ENCODE results near the gene EARS2.

DNA sequence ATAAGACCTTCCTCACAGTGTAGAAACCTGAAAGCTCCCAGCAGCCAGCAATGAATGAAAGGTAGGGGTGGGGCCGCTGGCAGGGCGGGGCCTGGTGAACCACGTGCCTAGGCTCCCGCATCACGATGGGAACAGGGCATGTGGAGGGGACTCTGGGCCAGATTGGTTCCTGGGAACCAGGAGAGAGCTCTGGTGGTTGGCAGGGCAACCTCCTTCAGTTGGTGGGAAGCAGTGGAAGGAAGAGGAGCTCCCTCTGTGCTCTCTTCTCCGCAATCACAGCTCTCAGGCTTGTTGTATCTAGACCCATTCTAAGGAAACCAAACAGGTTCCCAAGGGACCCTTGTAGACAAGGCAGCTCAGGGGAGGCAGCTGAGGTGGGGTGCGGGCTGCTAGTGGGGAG lies 57.3 kb downstream of the EARS2 start:
- TF ChIP-seq, protein P1, sequence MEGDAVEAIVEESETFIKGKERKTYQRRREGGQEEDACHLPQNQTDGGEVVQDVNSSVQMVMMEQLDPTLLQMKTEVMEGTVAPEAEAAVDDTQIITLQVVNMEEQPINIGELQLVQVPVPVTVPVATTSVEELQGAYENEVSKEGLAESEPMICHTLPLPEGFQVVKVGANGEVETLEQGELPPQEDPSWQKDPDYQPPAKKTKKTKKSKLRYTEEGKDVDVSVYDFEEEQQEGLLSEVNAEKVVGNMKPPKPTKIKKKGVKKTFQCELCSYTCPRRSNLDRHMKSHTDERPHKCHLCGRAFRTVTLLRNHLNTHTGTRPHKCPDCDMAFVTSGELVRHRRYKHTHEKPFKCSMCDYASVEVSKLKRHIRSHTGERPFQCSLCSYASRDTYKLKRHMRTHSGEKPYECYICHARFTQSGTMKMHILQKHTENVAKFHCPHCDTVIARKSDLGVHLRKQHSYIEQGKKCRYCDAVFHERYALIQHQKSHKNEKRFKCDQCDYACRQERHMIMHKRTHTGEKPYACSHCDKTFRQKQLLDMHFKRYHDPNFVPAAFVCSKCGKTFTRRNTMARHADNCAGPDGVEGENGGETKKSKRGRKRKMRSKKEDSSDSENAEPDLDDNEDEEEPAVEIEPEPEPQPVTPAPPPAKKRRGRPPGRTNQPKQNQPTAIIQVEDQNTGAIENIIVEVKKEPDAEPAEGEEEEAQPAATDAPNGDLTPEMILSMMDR (IDR thresholded peaks at IDR 0.05): no peak
- TF ChIP-seq GABPA (IDR thresholded peaks at IDR 0.05; ENCODE audit: low read depth) (no peak), RXRA (IDR thresholded peaks at IDR 0.05; ENCODE audit: borderline replicate concordance, low read depth) (no peak), POLR2AphosphoS5 (IDR thresholded peaks at IDR 0.05; ENCODE audit: low read depth, low read length) (no peak), RFX5 (IDR thresholded peaks at IDR 0.05; ENCODE audit: low read length) (no peak), SMC3 (IDR thresholded peaks at IDR 0.05; ENCODE audit: low read depth, low read length) (no peak), YY1 (IDR thresholded peaks at IDR 0.05; ENCODE audit: low read depth) (no peak)
- TF ChIP-seq, protein P2, sequence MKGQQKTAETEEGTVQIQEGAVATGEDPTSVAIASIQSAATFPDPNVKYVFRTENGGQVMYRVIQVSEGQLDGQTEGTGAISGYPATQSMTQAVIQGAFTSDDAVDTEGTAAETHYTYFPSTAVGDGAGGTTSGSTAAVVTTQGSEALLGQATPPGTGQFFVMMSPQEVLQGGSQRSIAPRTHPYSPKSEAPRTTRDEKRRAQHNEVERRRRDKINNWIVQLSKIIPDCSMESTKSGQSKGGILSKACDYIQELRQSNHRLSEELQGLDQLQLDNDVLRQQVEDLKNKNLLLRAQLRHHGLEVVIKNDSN (IDR thresholded peaks at IDR 0.05; ENCODE audit: borderline replicate concordance, low read depth): no peak
- TF ChIP-seq, protein P3, sequence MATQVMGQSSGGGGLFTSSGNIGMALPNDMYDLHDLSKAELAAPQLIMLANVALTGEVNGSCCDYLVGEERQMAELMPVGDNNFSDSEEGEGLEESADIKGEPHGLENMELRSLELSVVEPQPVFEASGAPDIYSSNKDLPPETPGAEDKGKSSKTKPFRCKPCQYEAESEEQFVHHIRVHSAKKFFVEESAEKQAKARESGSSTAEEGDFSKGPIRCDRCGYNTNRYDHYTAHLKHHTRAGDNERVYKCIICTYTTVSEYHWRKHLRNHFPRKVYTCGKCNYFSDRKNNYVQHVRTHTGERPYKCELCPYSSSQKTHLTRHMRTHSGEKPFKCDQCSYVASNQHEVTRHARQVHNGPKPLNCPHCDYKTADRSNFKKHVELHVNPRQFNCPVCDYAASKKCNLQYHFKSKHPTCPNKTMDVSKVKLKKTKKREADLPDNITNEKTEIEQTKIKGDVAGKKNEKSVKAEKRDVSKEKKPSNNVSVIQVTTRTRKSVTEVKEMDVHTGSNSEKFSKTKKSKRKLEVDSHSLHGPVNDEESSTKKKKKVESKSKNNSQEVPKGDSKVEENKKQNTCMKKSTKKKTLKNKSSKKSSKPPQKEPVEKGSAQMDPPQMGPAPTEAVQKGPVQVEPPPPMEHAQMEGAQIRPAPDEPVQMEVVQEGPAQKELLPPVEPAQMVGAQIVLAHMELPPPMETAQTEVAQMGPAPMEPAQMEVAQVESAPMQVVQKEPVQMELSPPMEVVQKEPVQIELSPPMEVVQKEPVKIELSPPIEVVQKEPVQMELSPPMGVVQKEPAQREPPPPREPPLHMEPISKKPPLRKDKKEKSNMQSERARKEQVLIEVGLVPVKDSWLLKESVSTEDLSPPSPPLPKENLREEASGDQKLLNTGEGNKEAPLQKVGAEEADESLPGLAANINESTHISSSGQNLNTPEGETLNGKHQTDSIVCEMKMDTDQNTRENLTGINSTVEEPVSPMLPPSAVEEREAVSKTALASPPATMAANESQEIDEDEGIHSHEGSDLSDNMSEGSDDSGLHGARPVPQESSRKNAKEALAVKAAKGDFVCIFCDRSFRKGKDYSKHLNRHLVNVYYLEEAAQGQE (IDR thresholded peaks at IDR 0.05; ENCODE audit: low read depth, low read length): no peak
- TF ChIP-seq, protein P4, sequence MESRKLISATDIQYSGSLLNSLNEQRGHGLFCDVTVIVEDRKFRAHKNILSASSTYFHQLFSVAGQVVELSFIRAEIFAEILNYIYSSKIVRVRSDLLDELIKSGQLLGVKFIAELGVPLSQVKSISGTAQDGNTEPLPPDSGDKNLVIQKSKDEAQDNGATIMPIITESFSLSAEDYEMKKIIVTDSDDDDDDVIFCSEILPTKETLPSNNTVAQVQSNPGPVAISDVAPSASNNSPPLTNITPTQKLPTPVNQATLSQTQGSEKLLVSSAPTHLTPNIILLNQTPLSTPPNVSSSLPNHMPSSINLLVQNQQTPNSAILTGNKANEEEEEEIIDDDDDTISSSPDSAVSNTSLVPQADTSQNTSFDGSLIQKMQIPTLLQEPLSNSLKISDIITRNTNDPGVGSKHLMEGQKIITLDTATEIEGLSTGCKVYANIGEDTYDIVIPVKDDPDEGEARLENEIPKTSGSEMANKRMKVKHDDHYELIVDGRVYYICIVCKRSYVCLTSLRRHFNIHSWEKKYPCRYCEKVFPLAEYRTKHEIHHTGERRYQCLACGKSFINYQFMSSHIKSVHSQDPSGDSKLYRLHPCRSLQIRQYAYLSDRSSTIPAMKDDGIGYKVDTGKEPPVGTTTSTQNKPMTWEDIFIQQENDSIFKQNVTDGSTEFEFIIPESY (IDR thresholded peaks at IDR 0.05; ENCODE audit: borderline replicate concordance, low read depth): no peak

All from SK-N-SH (cell line).